HepG2 (cell line): ENCODE measurements around the gene COX7C. TPM values are rescaled to one million over a fixed set of nuclear protein-coding genes. Genes with fewer than 3 reads are reported as not detected.

Experiments
- CSRNP2 ChIP-seq: sonication (generic); formaldehyde crosslinking; conservative IDR thresholded peaks from 2 replicates; pipeline ENCODE4 v1.8.0; 2022; ENCODE audit warnings: low read depth, missing genetic modification reagents
- FLYWCH1 ChIP-seq: sonication (generic); formaldehyde crosslinking; IDR thresholded peaks from 2 replicates; pipeline ENCODE4 v1.8.1; 2023; ENCODE audit warnings: mild to moderate bottlenecking, missing genetic modification reagents
- FUBP1 ChIP-seq: sonication (generic); formaldehyde crosslinking; IDR thresholded peaks from 2 replicates; pipeline ENCODE4 v1.5.1; 2020; ENCODE audit warnings: missing genetic modification reagents, mild to moderate bottlenecking, borderline replicate concordance
- HES4 ChIP-seq: sonication (generic); formaldehyde crosslinking; IDR thresholded peaks from 2 replicates; pipeline ENCODE4 v1.9.0; 2021; ENCODE audit warnings: mild to moderate bottlenecking, missing genetic modification reagents, borderline replicate concordance
- PRDM10 ChIP-seq: sonication (generic); formaldehyde crosslinking; IDR thresholded peaks from 2 replicates; pipeline ENCODE4 v1.4.0; 2020; ENCODE audit warnings: low read depth, missing genetic modification reagents
- ZBTB38 ChIP-seq: sonication (generic); formaldehyde crosslinking; IDR thresholded peaks from 2 replicates; pipeline ENCODE4 v1.5.1; 2020; ENCODE audit warnings: mild to moderate bottlenecking, missing genetic modification reagents
- ZBTB49 ChIP-seq: sonication (generic); formaldehyde crosslinking; IDR thresholded peaks from 2 replicates; pipeline ENCODE4 v1.4.0; 2020; ENCODE audit warnings: missing genetic modification reagents, borderline replicate concordance
- ZNF513 ChIP-seq: sonication (generic); formaldehyde crosslinking; conservative IDR thresholded peaks from 2 replicates; pipeline ENCODE4 v1.5.0; 2020; ENCODE audit warnings: missing genetic modification reagents
- ZNF704 ChIP-seq: sonication (generic); formaldehyde crosslinking; IDR thresholded peaks from 2 replicates; pipeline ENCODE4 v1.8.1; 2023; ENCODE audit warnings: mild to moderate bottlenecking, inconsistent platforms, moderate library complexity, missing genetic modification reagents, borderline replicate concordance
- ZNF816 ChIP-seq: sonication (generic); formaldehyde crosslinking; IDR thresholded peaks from 2 replicates; pipeline ENCODE4 v1.8.0; 2022; ENCODE audit warnings: missing genetic modification reagents, mild to moderate bottlenecking, borderline replicate concordance
- ZSCAN5A ChIP-seq: sonication (generic); formaldehyde crosslinking; IDR thresholded peaks from 2 replicates; pipeline ENCODE4 v1.8.0; 2022; ENCODE audit warnings: mild to moderate bottlenecking, missing genetic modification reagents, borderline replicate concordance
- polyA plus RNA-seq, 8 experiments: library from polyadenylated mRNA; depleted of rRNA in 3 of 8; stranded (reverse) in 7 of 8; unstranded in 1 of 8; fragments of >200 nt; fragmentation: Illumina TruSeq in 4 of 8; extraction: Trizol in 4 of 8; gene quantifications; 2 replicates each; pipeline versions ENCODE4 v1.2.1 to v1.2.3, GENCODE V29; 2011 to 2016; ENCODE audit warnings: low read depth in 4 of 8, missing spikeins in 1 of 8, mixed read lengths in 1 of 8; ENCODE audit not compliant: insufficient read depth in 1 of 8
- total RNA-seq, 5 experiments: library from RNA; depleted of rRNA; stranded (reverse); fragments of >200 nt; fragmentation: Illumina TruSeq; extraction: Trizol; gene quantifications; 2 replicates each; pipeline ENCODE4 v1.2.3, GENCODE V29; 2016; ENCODE audit warnings: low read depth in 1 of 5

COX7C gene
- total and polyA plus RNA-seq, 2 of the 13 experiments (the other 11 are each of a cell fraction or from before 2014, with no cell fraction given), result 538 to 635 TPM

- TF ChIP-seq ZNF704 (CRISPR knock-in tag), result peak; percentile 78
- no peak for TF ChIP-seq HES4
- no peak for TF ChIP-seq PRDM10 (CRISPR knock-in tag)
- TF ChIP-seq FUBP1 (CRISPR knock-in tag), result no peak
- no peak for TF ChIP-seq ZNF513 (CRISPR knock-in tag)
- TF ChIP-seq ZNF816, result peak; percentile 15; the same call in 1 of the 2 replicates
- TF ChIP-seq ZBTB38 (CRISPR knock-in tag), result peak; percentile 19; the same call in 1 of the 2 replicates
- no peak for TF ChIP-seq FLYWCH1 (CRISPR knock-in tag)
- TF ChIP-seq CSRNP2 (CRISPR knock-in tag), result no peak
- TF ChIP-seq ZBTB49 (CRISPR knock-in tag), result 0 out of 2 replicates have a peak, but pooled peaks have one; percentile 9
- no peak for TF ChIP-seq ZSCAN5A
Measured at GRCh38 chr5:86617756-86618576, at the start of gene COX7C (continued).
